Natural killer cell (primary cell): ENCODE data around the gene ZFR2. TPM values are rescaled to one million over a fixed set of nuclear protein-coding genes. Genes with fewer than 3 reads are reported as not detected.

Source experiments
- ATAC-seq, 3 donors: fragments of 150-1000 bp in 2 of 3; fragments of 200-7000 bp in 1 of 3; cut with Tn5 transposase; 1 replicate in 1 of 3; 2 replicates in 2 of 3; pipeline ENCODE4 v1.10.0; 2021; ENCODE audit warnings: mild to moderate bottlenecking in 2 of 3, moderate library complexity in 2 of 3
- DNase-seq, 2 donors: peaks; one replicate each; pipeline versions ENCODE4 v3.0.0 to v3.0.0-alpha.2; 2013 to 2021; ENCODE audit warnings: mixed read lengths in 1 of 2
- H3K27ac ChIP-seq: one replicate; pipeline ENCODE4 v1.5.1; 2013; ENCODE audit warnings: mild to moderate bottlenecking, low read length
- H3K27me3 ChIP-seq: one replicate; pipeline ENCODE4 v1.6.1; 2013; ENCODE audit warnings: low read length; ENCODE audit not compliant: control insufficient read depth, insufficient read depth
- H3K36me3 ChIP-seq: one replicate; pipeline ENCODE4 v1.6.1; 2013; ENCODE audit warnings: low read length; ENCODE audit not compliant: control insufficient read depth, insufficient read depth
- H3K4me1 ChIP-seq: one replicate; pipeline ENCODE4 v1.6.1; 2013; ENCODE audit warnings: low read length; ENCODE audit not compliant: control insufficient read depth, insufficient read depth
- H3K4me3 ChIP-seq: one replicate; pipeline ENCODE4 v1.5.1; 2013; ENCODE audit warnings: low read length
- H3K9me3 ChIP-seq: one replicate; pipeline ENCODE4 v1.6.1; 2013; ENCODE audit warnings: low read length; ENCODE audit not compliant: control insufficient read depth, insufficient read depth
- H3K27ac Mint-ChIP-seq, 2 donors: one replicate each; pipeline ENCODE4 v1.8.0; 2022; ENCODE audit warnings: mild to moderate bottlenecking in 2 of 2, mixed read lengths in 2 of 2, moderate library complexity in 1 of 2
- H3K27me3 Mint-ChIP-seq, 2 donors: one replicate each; pipeline ENCODE4 v1.8.0; 2022; ENCODE audit warnings: low read depth in 2 of 2, mixed read lengths in 2 of 2
- H3K36me3 Mint-ChIP-seq: one replicate; pipeline ENCODE4 v1.8.0; 2022; ENCODE audit warnings: mixed read lengths
- H3K4me1 Mint-ChIP-seq, 2 donors: one replicate each; pipeline ENCODE4 v1.8.0; 2022; ENCODE audit warnings: mixed read lengths in 2 of 2
- H3K4me3 Mint-ChIP-seq: one replicate; pipeline ENCODE4 v1.8.0; 2022; ENCODE audit warnings: mild to moderate bottlenecking, moderate library complexity, mixed read lengths
- H3K9me3 Mint-ChIP-seq, 2 donors: one replicate each; pipeline ENCODE4 v1.8.0; 2022; ENCODE audit warnings: mixed read lengths in 2 of 2
- WGBS: methylation state at CpG from one replicate; pipeline ENCODE4 v1.1.7; 2013; ENCODE audit warnings: missing lambda C conversion rate; ENCODE audit not compliant: insufficient coverage; 5-methylcytosine and 5-hydroxymethylcytosine counted together
- intact Hi-C: fragments of 100-400 bp; cut with micrococcal nuclease; formaldehyde crosslinking; loops from one replicate; pipeline ENCODE4 v1.14.2; 2022
- total RNA-seq, 4 donors: library from RNA; stranded (reverse); fragments of 120-200 nt in 1 of 4; gene quantifications; one replicate each; pipeline versions ENCODE4 v1.2.3 to v1.2.4, GENCODE V29; 2013 to 2022
- TF ChIP-seq, protein P1 (sequence below): fragments of 200-600 bp; IDR thresholded peaks from one replicate; pipeline ENCODE4 v1.8.0; 2022; ENCODE audit warnings: antibody characterized with exemption

The ZFR2 gene
- total RNA-seq, 3 donors from 2014 or later (not counting 1 experiment from before 2014, with no cell fraction given), result 1.6 to 4.4 (median 1.7) TPM

DNA sequence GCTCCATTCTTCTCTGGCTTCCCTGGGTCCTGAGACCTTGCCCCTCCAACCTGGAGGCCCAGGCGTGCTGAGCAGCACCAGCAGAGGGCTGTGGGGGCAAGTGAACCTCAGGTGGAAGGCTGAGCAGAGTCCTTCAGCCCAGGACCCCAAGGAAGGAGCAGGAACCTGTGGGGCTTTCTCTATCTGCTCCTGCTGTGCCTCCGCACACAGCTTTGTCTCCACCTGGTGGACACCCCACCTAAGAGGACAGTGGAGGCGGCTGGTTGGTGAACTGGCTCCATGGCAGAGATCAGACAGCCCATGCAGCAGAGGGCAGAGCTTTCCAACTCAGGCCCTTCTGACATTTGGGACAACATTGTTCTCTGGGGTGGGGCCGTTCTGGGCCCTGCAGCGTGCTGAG lies 19.7 kb downstream of the ZFR2 start:
- Histone ChIP-seq H3K27ac (no peak overlapping the region), H3K9me3 (peaks cover 5% of the 10 kb centered on the region), H3K36me3 (no peaks in the 10 kb centered on the region), H3K27me3 (no peaks in the 10 kb centered on the region), H3K4me3 (no peak overlapping the region), H3K4me1 (peaks cover 3% of the 10 kb centered on the region)
- DNase-seq, result peak; percentile 25 to 59
- no peak overlapping the region for H3K4me3 Mint-ChIP-seq
- no peaks in the 10 kb centered on the region for H3K36me3 Mint-ChIP-seq
- intact Hi-C loops, result no loop called here
- TF ChIP-seq, protein P1, sequence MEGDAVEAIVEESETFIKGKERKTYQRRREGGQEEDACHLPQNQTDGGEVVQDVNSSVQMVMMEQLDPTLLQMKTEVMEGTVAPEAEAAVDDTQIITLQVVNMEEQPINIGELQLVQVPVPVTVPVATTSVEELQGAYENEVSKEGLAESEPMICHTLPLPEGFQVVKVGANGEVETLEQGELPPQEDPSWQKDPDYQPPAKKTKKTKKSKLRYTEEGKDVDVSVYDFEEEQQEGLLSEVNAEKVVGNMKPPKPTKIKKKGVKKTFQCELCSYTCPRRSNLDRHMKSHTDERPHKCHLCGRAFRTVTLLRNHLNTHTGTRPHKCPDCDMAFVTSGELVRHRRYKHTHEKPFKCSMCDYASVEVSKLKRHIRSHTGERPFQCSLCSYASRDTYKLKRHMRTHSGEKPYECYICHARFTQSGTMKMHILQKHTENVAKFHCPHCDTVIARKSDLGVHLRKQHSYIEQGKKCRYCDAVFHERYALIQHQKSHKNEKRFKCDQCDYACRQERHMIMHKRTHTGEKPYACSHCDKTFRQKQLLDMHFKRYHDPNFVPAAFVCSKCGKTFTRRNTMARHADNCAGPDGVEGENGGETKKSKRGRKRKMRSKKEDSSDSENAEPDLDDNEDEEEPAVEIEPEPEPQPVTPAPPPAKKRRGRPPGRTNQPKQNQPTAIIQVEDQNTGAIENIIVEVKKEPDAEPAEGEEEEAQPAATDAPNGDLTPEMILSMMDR, result peak; percentile 20
- peak; percentile 42 to 73 (median 70) for ATAC-seq
- H3K27ac Mint-ChIP-seq, result no peak overlapping the region
- no peaks in the 10 kb centered on the region for H3K9me3 Mint-ChIP-seq
- WGBS, result 35% methylated on average over 5 of the region's 5 CpGs
- H3K27me3 Mint-ChIP-seq, result no peaks in the 10 kb centered on the region
- no peaks in the 10 kb centered on the region for H3K4me1 Mint-ChIP-seq

DNA sequence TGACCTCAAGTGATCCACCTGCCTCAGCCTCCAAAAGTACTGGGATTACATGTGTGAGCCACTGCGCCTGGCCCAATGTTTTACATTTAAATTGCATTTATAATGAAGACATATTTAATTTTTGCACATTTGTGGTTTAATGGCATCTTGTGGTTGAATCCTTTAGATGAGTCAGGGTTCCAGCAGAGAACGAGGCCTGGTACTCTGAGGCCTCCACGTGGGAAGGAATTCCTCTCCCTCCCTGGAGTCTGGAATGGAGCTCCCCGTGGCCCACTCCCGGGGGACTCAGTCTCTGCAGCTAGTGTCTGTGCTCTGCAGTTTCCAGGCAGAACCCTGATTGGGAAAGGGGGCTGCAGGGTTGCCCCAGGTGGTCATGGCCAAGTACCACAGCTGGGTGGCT lies 24.2 kb downstream of the ZFR2 start:
- Mint-ChIP-seq H3K27ac (no peak overlapping the region), H3K36me3 (no peaks in the 10 kb centered on the region), H3K4me3 (no peak overlapping the region), H3K9me3 (no peaks in the 10 kb centered on the region), H3K4me1 (no peaks in the 10 kb centered on the region), H3K27me3 (no peaks in the 10 kb centered on the region)
- Histone ChIP-seq H3K9me3 (no peaks in the 10 kb centered on the region), H3K27ac (no peak overlapping the region), H3K27me3 (no peaks in the 10 kb centered on the region), H3K4me1 (peaks cover 3% of the 10 kb centered on the region), H3K36me3 (no peaks in the 10 kb centered on the region), H3K4me3 (no peak overlapping the region)
- TF ChIP-seq, protein P1, result no peak
- ATAC-seq, result no peak
- WGBS, result 64% methylated on average over 4 of the region's 5 CpGs
- DNase-seq, result no peak
- intact Hi-C loops, result no loop called here

DNA sequence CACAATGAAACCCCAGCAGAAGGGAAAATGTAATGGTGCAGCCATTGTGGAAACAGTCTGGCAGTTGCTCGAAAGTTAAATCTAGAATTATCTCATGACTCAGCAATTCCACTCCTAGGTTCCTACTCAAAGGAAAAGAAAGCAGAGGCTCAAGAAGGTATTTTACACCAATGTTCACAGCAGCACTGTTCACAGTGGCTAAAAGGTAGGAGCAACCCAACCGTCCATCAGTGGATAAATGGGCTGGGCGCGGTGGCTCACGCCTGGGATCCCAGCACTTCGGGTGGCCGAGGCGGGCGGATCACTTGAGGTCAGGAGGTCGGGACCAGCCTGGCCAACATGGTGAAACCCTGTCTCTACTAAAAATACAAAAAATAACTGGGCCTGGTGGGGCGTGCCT lies 25.9 kb downstream of the ZFR2 start:
- TF ChIP-seq, protein P1, result no peak
- Mint-ChIP-seq H3K27me3 (peaks cover 0 to 2% of the 10 kb centered on the region in 2 donors), H3K4me1 (no peaks in the 10 kb centered on the region), H3K9me3 (no peaks in the 10 kb centered on the region), H3K27ac (no peak overlapping the region), H3K4me3 (no peak overlapping the region), H3K36me3 (no peaks in the 10 kb centered on the region)
- Histone ChIP-seq H3K4me3 (no peak overlapping the region), H3K9me3 (no peaks in the 10 kb centered on the region), H3K4me1 (no peaks in the 10 kb centered on the region), H3K27me3 (no peaks in the 10 kb centered on the region), H3K36me3 (no peaks in the 10 kb centered on the region), H3K27ac (no peak overlapping the region)
- no peak for ATAC-seq
- WGBS, result 86% methylated on average over 10 of the region's 11 CpGs
- intact Hi-C loops, result no loop called here
- no peak for DNase-seq

DNA sequence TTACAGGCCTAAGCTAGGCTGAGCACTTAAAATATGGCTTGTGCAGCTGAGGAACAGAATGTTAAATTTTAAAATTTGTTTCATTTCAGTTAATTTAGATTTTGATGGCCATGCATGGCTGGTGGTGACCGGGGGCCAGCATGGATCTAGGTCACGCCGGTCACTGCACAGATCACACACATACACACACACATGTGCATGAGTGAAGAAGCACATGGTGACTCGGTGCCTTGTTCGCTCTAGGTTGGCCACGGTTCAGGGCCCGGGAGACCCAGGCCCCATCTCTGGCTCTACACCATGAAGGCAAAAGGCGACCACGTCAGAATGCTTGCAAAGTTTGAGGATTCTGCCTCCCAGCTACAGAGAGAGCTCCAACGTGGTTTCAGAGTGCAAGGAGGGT lies 28.0 kb downstream of the ZFR2 start:
- Histone ChIP-seq H3K4me3 (no peak overlapping the region), H3K27me3 (no peaks in the 10 kb centered on the region), H3K9me3 (no peaks in the 10 kb centered on the region), H3K4me1 (no peaks in the 10 kb centered on the region), H3K36me3 (no peaks in the 10 kb centered on the region), H3K27ac (no peak overlapping the region)
- Mint-ChIP-seq H3K27me3 (peaks cover 0 to 2% of the 10 kb centered on the region in 2 donors), H3K27ac (no peak overlapping the region), H3K4me1 (no peaks in the 10 kb centered on the region), H3K4me3 (no peak overlapping the region), H3K36me3 (no peaks in the 10 kb centered on the region), H3K9me3 (no peaks in the 10 kb centered on the region)
- ATAC-seq (no peak), DNase-seq (no peak)
- WGBS, result 89% methylated on average over 10 of the region's 10 CpGs
- intact Hi-C loops, result no loop called here
- TF ChIP-seq, protein P1, result no peak
